Neuronal stem cell (in vitro differentiated cells): ENCODE measurements around the gene TUBD1.

Experiments
- DNase-seq: peaks from one replicate; pipeline ENCODE4 v3.0.0-alpha.2; 2013; ENCODE audit warnings: low spot score
- H2AFZ ChIP-seq: one replicate; pipeline ENCODE4 v1.6.1; 2013; ENCODE audit warnings: mild to moderate bottlenecking, low read length, inconsistent platforms
- H2AK5ac ChIP-seq: 2 replicates; pipeline ENCODE4 v1.6.1; 2013; ENCODE audit warnings: low read depth, mild to moderate bottlenecking, inconsistent platforms, low read length, moderate library complexity, mixed read lengths
- H2BK120ac ChIP-seq: 2 replicates; pipeline ENCODE4 v1.6.1; 2013; ENCODE audit warnings: low read depth, mild to moderate bottlenecking, inconsistent platforms, low read length, moderate library complexity, mixed read lengths
- H2BK12ac ChIP-seq: one replicate; pipeline ENCODE4 v1.6.1; 2013; ENCODE audit warnings: low read length, inconsistent platforms
- H2BK15ac ChIP-seq: 2 replicates; pipeline ENCODE4 v1.6.1; 2013; ENCODE audit warnings: mild to moderate bottlenecking, low read length, inconsistent platforms, mixed read lengths
- H2BK5ac ChIP-seq: one replicate; pipeline ENCODE4 v1.6.1; 2013; ENCODE audit warnings: inconsistent platforms, mild to moderate bottlenecking, low read length, moderate library complexity
- H3K14ac ChIP-seq: one replicate; pipeline ENCODE4 v1.6.1; 2013; ENCODE audit warnings: low read length, inconsistent platforms
- H3K18ac ChIP-seq: 2 replicates; pipeline ENCODE4 v1.6.1; 2013; ENCODE audit warnings: low read length, inconsistent platforms
- H3K23ac ChIP-seq: 2 replicates; pipeline ENCODE4 v1.6.1; 2013; ENCODE audit warnings: low read depth, mild to moderate bottlenecking, mixed read lengths, low read length, inconsistent platforms; ENCODE audit not compliant: poor library complexity
- H3K27ac ChIP-seq: replicated peaks from 3 replicates; pipeline ENCODE4 v1.5.1; 2013; ENCODE audit warnings: low read length, inconsistent platforms
- H3K27me3 ChIP-seq, 3 experiments: 2 replicates each; pipeline ENCODE4 v1.6.1; 2013; ENCODE audit warnings: low read length in 3 of 3, mild to moderate bottlenecking in 2 of 3, inconsistent platforms in 1 of 3, low read depth in 1 of 3, mixed read lengths in 1 of 3, moderate library complexity in 1 of 3; ENCODE audit not compliant: control insufficient read depth in 3 of 3, insufficient read depth in 3 of 3
- H3K36me3 ChIP-seq, 2 donors: replicated peaks in 1 of 2; 2 replicates each; pipeline ENCODE4 v1.6.1; 2013; ENCODE audit warnings: low read length in 2 of 2; ENCODE audit not compliant: control insufficient read depth in 2 of 2, insufficient read depth in 2 of 2
- H3K4ac ChIP-seq: 2 replicates; pipeline ENCODE4 v1.6.1; 2013; ENCODE audit warnings: inconsistent platforms, mild to moderate bottlenecking, low read length, moderate library complexity
- H3K4me1 ChIP-seq, 2 donors: 1 replicate in 1 of 2; 2 replicates in 1 of 2; pipeline ENCODE4 v1.6.1; 2013; ENCODE audit warnings: low read length in 2 of 2, low read depth in 1 of 2; ENCODE audit not compliant: control insufficient read depth in 2 of 2, insufficient read depth in 1 of 2
- H3K4me2 ChIP-seq: one replicate; pipeline ENCODE4 v1.6.1; 2013; ENCODE audit warnings: mild to moderate bottlenecking, low read length, inconsistent platforms; ENCODE audit not compliant: insufficient read depth, poor library complexity, severe bottlenecking
- H3K4me3 ChIP-seq, 2 donors: 2 replicates each; pipeline ENCODE4 v1.5.1; 2013; ENCODE audit warnings: low read length in 2 of 2, mild to moderate bottlenecking in 2 of 2, inconsistent platforms in 1 of 2, moderate library complexity in 1 of 2
- H3K79me1 ChIP-seq: one replicate; pipeline ENCODE4 v1.6.1; 2013; ENCODE audit warnings: low read depth, mild to moderate bottlenecking, inconsistent platforms, low read length, moderate library complexity
- H3K9ac ChIP-seq: one replicate; pipeline ENCODE4 v1.6.1; 2013; ENCODE audit warnings: mild to moderate bottlenecking, low read depth, low read length, inconsistent platforms; ENCODE audit not compliant: poor library complexity
- H3K9me3 ChIP-seq, 2 donors: replicated peaks in 1 of 2; 2 replicates each; pipeline versions ENCODE3 to v1.6.1; 2013; ENCODE audit warnings: low read length in 2 of 2, mild to moderate bottlenecking in 2 of 2, inconsistent platforms in 1 of 2, low read depth in 1 of 2, mixed read lengths in 1 of 2, moderate library complexity in 1 of 2; ENCODE audit not compliant: control insufficient read depth in 2 of 2, insufficient read depth in 1 of 2
- H4K8ac ChIP-seq: one replicate; pipeline ENCODE4 v1.6.1; 2013; ENCODE audit warnings: low read depth, mild to moderate bottlenecking, inconsistent platforms, low read length, moderate library complexity
- H4K91ac ChIP-seq: one replicate; pipeline ENCODE4 v1.6.1; 2013; ENCODE audit warnings: low read length, low read depth, mild to moderate bottlenecking, inconsistent platforms; ENCODE audit not compliant: poor library complexity
- WGBS, 2 donors: extraction: QIAGEN DNeasy Blood & Tissue Kit; methylation state at CpG; one replicate each; pipeline ENCODE4 v1.1.7; 2013; ENCODE audit warnings: missing lambda C conversion rate in 2 of 2, mixed read lengths in 1 of 2; ENCODE audit not compliant: insufficient read length in 2 of 2, insufficient replicate concordance in 1 of 2; ENCODE audit errors: extremely low coverage in 2 of 2; 5-methylcytosine and 5-hydroxymethylcytosine counted together

Gene TUBD1

DNA sequence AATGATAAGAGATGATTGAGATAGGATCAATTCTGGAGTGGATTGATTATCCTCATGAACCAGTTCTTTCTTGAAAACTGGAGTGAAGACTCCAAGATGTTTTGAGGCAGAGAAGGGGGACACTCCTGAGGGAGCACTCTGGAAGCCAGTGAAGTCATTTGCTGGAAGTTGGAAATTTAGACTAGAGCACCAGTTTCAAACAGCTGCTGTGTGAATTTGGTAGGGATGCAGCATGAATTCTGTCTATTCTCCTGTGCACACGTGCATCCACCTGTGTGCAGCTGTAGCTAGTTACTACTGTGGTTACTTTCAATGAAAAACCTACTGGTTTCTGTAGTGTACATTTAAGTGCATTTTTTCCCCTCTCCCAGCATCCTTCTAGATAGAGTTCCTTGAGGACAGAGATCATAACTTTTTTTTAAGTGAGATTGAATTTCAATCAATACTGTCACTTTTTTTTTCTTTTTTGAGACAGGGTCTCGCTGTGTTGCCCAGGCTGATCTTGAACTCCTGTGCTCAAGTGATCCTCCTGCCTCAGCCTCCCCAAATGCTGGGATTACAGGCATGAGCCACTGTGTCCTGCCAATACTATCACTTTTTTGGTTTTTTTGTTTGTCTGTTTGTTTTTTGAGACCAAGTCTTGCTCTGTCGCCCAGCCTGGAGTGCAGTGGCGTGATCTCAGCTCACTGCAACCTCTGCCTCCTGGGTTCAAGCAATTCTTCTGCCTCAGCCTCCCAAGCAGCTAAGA, 65.9 kb downstream of the TUBD1 start:
- Histone ChIP-seq H3K27ac (no peak overlapping the region), H3K27me3 (no peaks in the 10 kb centered on the region), H2BK15ac (no peak overlapping the region), H3K36me3 (peaks cover 0 to 6% of the 10 kb centered on the region in 2 donors), H3K79me1 (no peaks in the 10 kb centered on the region), H2BK5ac (no peak overlapping the region), H3K9me3 (no peaks in the 10 kb centered on the region), H2AK5ac (no peak overlapping the region), H3K23ac (no peak overlapping the region), H4K8ac (no peak overlapping the region), H4K91ac (no peak overlapping the region), H3K4me2 (no peak overlapping the region), H3K4ac (no peak overlapping the region), H3K14ac (no peak overlapping the region), H2AFZ (no peak overlapping the region), H2BK120ac (no peak overlapping the region), H3K4me3 (no peak overlapping the region), H3K4me1 (peaks cover 0 to 17% of the 10 kb centered on the region in 2 donors), H3K18ac (no peak overlapping the region), H3K9ac (no peak overlapping the region), H2BK12ac (no peak overlapping the region)
- DNase-seq: no peak
- no CpG with 5 or more reads among the region's 4 CpGs for WGBS, 2 donors

DNA sequence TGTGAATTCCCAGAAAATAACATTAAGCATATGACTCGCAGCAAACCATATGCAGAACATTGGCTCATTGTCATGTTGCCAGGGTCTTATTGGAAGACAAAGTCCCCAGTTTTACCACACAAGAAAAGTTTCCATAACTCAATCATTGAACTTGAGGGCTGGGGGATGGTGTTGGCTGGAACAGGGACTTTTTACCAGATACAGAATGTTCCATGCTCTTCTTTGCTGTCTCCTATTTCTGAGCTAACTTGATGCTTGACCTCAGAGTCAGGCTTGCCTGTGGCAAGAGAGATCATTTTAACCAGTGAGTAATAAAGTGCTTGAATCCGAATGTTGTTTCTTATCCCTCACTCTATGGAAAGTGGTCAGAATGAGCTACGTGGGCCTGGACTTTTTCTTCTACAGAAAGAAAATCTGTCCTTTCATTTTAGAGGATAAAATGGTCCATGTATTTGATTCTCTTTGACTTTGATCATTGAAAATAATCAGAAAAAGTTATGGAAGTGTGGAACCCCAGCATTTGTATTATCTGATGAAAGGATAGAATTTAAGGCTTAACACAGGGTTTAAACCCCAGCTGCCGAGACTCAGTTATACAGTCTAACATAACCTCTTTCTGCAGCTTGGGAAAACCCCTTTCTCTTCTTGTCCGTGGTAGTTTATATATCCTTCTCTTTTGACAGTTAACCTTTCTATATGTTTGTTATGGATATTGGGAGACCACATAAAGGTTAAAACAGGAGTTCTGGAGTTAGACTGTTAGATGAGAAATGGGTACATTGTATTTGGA, 67.0 kb downstream of the TUBD1 start:
- Histone ChIP-seq H3K79me1 (no peaks in the 10 kb centered on the region), H3K4me2 (no peak overlapping the region), H3K23ac (no peak overlapping the region), H2AK5ac (no peak overlapping the region), H3K14ac (no peak overlapping the region), H2BK15ac (no peak overlapping the region), H3K4me1 (peaks cover 0 to 17% of the 10 kb centered on the region in 2 donors), H3K4ac (no peak overlapping the region), H2AFZ (no peak overlapping the region), H2BK5ac (no peak overlapping the region), H2BK120ac (no peak overlapping the region), H3K18ac (no peak overlapping the region), H3K27me3 (no peaks in the 10 kb centered on the region), H3K4me3 (no peak overlapping the region), H3K9me3 (no peaks in the 10 kb centered on the region), H3K27ac (no peak overlapping the region), H4K91ac (no peak overlapping the region), H4K8ac (no peak overlapping the region), H2BK12ac (no peak overlapping the region), H3K36me3 (peaks cover 0 to 6% of the 10 kb centered on the region in 2 donors), H3K9ac (no peak overlapping the region)
- no CpG with 5 or more reads among the region's 5 CpGs for WGBS, 2 donors
- DNase-seq: no peak

DNA sequence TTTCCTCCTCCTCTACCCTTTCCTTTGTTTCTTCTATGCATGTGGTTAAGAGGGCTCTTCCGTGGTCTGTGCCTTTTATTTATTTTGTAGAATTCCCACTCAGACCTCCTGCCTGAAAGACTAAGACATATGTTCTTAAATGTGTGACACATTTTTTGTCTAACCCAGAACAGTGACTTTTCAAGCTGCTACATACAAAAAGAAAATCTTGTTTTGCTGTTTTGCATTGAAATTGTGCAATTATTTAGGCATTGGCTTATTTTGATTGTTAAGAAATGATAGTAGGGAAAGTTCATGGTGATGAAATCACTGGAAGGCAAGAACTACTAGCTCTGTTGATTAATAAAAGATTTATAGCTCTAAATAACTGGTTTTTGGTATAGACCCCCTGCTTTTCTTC, 76.8 kb downstream of the TUBD1 start:
- Histone ChIP-seq H4K8ac (no peak overlapping the region), H3K4me1 (no peaks in the 10 kb centered on the region), H3K79me1 (no peaks in the 10 kb centered on the region), H2BK12ac (no peak overlapping the region), H2BK120ac (no peak overlapping the region), H3K4ac (no peak overlapping the region), H3K27me3 (no peaks in the 10 kb centered on the region), H2AFZ (no peak overlapping the region), H2BK15ac (no peak overlapping the region), H2BK5ac (no peak overlapping the region), H4K91ac (no peak overlapping the region), H3K18ac (no peak overlapping the region), H3K23ac (no peak overlapping the region), H3K4me3 (no peak overlapping the region), H3K9me3 (no peaks in the 10 kb centered on the region), H3K4me2 (no peak overlapping the region), H3K36me3 (peaks cover 1 to 25% of the 10 kb centered on the region in 2 donors), H3K14ac (no peak overlapping the region), H2AK5ac (no peak overlapping the region), H3K27ac (no peak overlapping the region), H3K9ac (no peak overlapping the region)
- no CpG with 5 or more reads among the region's 1 CpG for WGBS, 2 donors
- no peak for DNase-seq

- Histone ChIP-seq H3K9ac (no peak overlapping the region), H3K18ac (no peak overlapping the region), H3K9me3 (no peaks in the 10 kb centered on the region), H2BK12ac (no peak overlapping the region), H3K14ac (no peak overlapping the region), H3K27me3 (no peaks in the 10 kb centered on the region), H3K36me3 (peaks cover 1 to 32% of the 10 kb centered on the region in 2 donors), H2BK15ac (no peak overlapping the region), H3K4me2 (no peak overlapping the region), H3K23ac (no peak overlapping the region), H3K79me1 (no peaks in the 10 kb centered on the region), H4K8ac (no peak overlapping the region), H4K91ac (no peak overlapping the region), H3K4ac (no peak overlapping the region), H2AFZ (no peak overlapping the region), H3K4me1 (no peaks in the 10 kb centered on the region), H2AK5ac (no peak overlapping the region), H3K27ac (no peak overlapping the region), H3K4me3 (no peak overlapping the region), H2BK120ac (no peak overlapping the region), H2BK5ac (no peak overlapping the region)
- DNase-seq: no peak
- WGBS, 2 donors: no CpG with 5 or more reads among the region's 3 CpGs
These were observed 78.1 kb downstream of the TUBD1 start for GRCh38 chr17:59814685-59815084.
